ENCODE measurements around the gene CCNL2.
"Not testable (repeated sequence)": the region's sequence is repeated elsewhere in the genome, so short reads cannot be mapped to it uniquely, and the experiment has no call there.

CCNL2 gene

DNA sequence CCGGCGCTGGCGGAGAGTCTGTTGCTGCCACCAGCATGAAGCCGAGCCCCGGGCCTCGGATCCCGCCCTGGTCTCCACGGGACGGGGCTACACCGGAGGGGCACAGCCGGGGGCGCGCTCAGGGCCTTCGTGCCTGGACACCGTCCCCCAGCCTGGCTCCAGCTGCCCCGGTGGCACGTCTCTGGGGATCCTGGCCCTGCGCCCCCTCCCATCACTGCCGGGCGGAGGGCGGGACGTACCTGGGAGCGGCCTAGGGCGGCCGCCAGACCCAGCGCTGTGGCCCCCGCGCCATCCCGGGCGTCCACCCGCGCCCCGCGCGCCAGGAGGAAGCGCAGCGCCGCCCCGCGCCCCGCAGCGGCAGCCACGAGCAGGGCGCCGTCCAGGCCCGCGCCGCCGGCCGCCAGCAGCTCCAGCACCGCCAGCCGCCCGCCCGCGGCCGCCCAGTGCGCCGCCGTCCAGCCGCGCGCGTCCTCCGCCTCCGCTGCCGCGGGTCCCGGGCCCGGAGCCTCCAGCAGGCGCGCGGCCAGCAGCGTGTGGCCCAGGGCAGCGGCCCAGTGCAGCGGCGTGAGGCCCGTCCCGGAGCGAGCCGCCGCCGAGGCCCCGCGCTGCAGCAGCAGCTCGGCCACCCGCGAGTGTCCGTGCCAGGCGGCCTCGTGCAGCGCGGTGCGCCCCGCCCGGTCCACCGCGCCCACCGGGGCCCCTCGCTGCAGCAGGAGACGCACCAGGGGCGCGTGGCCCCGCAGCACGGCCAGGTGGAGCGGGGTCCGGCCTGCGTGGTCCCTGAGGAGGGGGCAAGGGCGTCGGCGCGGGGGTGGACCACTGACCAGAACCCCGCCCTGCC lies 20.9 kb upstream of the CCNL2 start:
- peak; percentile 65 for DNase-seq (ENCODE audit: low spot score)

DNA sequence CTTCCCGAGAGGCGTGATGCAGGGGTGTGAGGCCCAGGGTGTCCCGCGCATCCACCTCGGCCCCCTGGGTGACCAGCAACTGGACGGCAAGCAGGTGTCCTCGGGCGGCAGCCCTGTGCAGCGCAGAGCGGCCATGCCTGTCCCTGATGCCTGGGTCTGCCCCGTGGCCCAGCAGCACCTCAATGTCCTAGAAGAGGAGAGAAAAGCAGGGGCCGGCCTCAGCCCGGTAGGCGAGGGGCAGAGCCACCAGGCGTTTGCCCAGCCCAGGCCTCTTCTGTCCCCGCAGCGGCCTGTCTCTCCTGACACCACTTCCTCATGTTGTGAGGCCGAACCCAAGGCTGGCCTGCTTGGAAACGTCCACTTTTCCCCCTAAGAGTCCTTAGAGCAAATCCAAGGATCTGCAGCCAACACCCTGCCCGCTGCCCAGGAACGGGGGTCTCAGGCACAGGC lies 20.3 kb upstream of the CCNL2 start:
- DNase-seq (ENCODE audit: low spot score) = peak; percentile 50

DNA sequence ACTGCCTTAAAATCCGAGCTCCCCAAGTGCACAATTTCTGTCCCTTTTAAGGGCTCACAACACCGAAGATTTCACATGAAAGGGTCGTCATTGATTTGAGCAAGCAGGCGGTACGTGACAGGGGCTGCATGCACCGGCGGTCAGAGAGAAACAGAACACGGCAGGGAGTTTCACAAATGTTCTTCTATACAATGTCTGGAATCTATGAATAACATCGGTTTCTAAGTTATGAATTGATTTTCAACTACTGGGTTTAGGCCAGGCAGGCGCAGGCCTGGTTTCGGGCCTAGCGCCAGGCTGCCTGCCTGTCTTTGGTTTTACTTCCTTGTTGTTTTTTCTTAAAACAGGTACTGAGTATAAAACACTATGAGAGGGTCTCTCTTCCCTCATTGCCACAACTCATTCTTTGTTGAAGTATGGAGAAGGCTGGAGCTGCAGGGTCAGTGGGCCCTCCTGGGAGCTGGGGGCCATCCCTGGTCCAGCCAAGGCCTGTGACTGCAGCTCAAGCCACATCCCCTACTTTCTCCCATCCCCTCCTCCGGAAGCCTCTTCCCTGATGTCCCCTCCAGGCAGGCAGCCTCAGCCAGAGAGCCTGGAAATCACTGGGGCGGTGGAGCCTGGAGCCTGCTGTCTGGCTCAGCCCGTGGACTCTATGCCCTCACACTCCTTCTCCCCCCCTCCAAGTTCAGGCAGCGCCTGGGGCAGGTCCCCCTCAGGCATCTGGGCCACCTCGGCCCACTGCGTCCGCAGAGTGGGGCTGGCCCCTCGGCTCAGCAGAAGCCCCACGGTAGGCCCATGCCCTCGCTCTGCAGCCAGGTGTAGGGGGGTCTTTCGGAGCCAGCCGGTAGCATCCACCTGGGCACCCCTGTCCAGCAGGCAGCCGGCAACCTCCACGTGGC lies 19.6 kb upstream of the CCNL2 start:
- DNase-seq (ENCODE audit: low spot score) = peak; percentile 62

DNA sequence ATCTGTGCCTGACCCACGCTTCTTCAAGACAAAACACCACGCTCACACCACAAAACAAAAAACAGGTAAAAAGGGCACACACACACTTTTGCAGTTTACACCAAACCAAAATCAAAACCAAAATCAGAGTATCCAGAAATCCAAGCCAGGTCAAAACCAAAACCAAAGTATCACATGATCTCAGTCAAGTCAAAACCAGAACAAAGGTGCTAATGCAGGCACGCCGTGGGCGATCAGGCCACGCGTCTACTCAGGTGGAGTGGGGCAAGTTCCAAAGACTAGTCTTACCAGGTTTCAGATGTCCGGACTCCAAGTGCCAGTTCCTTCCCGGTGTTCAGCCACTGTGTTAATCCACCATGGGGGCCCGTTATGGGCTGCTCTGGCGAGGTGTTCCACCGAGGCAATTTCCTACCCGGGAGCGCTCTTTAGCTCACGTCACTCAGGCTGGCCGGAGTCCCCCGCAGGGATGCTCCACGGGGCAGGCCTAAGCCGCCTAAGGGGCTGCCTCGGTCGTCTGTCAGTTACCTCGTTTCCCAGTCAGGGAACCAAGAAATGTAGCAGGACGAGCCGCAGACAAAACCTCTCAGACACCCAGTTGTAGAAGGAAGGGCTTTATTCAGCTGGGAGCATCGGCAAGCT lies 18.8 kb upstream of the CCNL2 start:
- DNase-seq (ENCODE audit: low spot score) = peak; percentile 33

DNA sequence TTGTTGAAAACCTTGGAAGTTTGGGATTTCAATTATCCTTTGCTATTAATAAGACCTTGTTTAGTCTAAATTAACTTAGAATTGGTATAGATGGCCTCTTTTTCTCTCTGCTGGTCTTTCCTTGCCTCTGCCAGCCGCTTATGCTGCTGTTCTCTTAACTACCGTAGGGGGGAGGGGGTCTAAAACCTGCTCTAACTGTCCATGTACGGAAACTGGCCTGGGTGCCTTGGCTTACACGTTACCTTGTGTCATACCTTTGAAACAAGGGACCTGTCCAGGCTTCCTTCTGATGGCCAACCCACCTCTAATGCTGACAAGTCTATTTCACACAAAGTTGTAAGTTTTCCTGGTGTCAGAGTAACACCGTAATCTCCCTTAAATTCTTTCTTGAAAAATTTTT lies 18.3 kb upstream of the CCNL2 start:
- not testable (repeated sequence) for DNase-seq (ENCODE audit: low spot score)

DNA sequence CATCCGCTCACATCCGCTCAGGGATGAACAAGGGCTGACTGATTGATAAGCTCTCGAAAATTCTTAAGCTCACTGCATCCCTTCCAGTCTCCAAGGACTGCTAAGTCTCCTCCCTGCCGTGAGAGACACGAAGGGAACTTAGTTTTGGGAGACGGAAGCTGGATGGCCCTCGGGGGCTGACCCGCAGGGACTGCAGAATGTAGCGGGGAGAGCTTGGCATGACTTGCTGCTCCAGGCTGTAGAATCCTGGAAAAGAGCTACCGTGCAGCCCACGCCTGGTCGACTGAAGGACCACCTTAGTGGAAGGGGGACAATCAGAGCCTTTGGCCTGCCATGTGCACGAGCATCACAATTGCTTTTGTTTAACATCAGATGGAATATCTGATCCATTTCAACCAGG lies 16.6 kb upstream of the CCNL2 start:
- peak; percentile 41 for DNase-seq (ENCODE audit: low spot score)

DNA sequence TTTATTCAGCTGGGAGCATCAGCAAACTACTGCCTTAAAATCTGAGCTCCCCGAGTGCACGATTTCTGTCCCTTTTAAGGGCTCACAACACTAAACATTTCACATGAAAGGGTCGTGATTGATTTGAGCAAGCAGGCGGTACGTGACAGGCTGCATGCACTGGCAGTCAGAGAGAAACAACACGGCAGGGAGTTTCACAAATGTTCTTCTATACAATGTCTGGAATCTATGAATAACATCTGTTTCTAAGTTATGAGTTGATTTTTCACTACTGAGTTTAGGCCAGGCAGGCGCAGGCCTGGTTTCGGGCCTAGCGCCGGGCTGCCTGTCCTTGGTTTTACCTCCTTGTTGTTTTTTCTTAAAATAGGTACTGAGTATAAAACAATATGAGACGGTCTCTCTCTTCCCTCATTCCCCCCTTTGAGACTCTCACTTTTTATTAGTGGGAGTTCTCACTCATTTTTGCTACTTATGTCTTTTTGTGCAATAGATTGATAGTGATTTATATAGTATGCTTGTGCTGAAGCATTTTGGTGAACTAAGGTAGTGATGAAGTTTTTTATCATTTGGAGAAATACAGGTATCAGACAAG lies 13.3 kb upstream of the CCNL2 start:
- DNase-seq (ENCODE audit: low spot score) = not testable (repeated sequence)

DNA sequence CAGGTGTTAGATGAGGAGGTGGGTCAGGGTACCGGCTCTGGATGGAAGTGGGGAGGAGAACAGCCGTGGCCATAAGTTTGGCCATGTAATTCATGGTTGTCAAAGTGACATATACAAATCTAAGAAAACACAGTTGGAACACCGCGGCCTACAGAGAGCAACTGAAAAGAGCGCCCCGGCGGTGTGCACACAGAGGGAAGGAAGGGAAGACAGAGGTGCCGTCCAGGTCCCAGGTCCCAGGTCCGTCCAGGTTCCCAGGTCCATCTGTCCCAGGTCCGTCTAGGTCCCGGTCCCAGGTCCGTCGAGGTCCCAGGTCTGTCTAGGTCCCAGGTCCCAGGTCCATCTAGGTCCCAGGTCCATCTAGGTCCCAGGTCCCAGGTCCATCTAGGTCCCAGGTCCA lies 12.5 kb upstream of the CCNL2 start:
- DNase-seq (ENCODE audit: low spot score) = no peak

DNA sequence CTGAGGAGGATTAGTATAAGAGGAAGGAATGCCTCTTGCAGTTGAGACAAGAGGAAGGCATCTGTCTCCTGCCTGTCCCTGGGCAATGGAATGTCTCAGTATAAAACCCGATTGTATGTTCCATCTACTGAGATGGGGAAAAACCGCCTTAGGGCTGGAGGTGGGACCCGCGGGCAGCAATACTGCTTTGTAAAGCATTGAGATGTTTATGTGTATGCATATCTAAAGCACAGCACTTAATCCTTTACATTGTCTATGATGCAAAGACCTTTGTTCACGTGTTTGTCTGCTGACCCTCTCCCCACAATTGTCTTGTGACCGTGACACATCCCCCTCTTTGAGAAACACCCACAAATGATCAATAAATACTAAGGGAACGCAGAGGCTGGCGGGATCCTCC lies 11.1 kb upstream of the CCNL2 start:
- DNase-seq (ENCODE audit: low spot score) = not testable (repeated sequence)

DNA sequence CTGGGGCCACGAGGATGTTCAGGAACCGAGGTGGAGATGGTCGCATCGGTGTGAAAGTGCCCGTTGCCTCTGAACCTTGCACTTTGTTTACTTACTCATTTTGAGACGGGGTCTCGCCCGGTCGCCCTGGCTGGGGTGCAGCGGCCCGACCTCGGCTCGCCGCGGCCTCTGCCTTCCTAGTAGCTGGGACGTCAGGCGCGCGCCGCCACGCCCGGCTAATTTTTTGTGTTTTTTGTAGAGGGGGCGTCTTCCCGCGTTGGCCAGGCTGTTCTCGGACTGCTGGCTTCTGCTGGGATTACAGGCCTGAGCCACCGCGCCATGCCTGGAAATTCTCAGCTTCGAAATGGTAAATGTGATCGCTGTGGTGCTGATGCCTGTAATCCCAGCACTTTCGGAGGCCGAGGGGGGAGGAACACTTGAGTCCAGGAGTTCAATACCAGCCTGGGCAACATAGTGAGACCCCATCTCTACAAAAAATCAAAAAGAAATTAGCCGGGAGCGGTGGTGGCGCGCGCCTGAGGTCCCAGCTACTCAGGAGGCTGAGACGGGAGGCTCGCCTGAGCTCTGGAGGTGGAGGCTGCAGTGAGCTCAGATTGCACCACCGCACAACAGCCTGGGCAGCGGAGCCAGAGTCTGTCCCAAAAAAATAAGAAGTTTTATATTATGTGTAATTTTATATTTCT lies 8.6 kb upstream of the CCNL2 start:
- no peak for DNase-seq (ENCODE audit: low spot score)

DNA sequence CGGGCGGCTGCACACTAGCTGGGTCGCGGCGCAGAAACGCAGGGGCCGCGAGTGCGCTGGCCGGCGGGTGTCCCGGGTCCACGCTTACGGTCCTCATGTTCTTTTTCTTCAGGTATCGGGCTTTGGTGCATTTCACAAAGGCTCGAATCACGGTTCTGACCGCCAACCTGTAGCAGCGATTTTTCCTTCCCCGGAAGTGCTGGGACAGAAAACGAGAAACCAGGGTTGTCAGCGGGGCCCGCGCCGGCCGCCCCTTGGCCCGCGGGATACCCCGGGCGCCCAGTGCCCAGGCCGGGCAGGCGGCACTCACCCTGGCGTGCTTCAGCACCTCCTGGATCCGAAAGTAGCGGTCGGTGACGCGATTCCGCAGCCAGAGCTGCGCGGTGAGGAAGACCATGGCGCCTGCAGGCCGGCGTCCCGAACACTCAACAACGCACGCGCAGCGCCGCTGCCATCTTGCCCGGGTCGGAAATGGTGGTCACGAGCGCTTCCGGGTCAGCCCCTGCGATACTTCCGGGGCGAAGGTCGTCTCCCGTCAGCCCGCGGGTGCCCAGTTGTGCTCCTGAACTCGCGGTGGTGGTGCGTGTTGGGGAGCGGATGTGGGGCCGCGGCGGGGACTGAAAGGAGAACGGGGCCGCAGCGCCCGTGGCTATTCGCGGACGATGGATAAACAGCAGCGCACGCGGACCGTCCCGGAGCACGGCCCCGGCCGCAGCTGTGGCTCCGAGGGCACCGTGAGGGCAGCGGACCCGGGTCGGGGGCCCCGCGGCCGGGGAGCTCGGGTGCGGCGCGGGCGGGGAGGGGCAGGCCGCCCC lies 7.9 kb upstream of the CCNL2 start, which contains the start of gene MRPL20:
Gene MRPL20, minus strand, starts transcription at position 473 of the 815 bp plus-strand sequence. Its CDS starts 76 bp downstream, at position 397.
- DNase-seq (ENCODE audit: low spot score) = peak; percentile 93

DNA sequence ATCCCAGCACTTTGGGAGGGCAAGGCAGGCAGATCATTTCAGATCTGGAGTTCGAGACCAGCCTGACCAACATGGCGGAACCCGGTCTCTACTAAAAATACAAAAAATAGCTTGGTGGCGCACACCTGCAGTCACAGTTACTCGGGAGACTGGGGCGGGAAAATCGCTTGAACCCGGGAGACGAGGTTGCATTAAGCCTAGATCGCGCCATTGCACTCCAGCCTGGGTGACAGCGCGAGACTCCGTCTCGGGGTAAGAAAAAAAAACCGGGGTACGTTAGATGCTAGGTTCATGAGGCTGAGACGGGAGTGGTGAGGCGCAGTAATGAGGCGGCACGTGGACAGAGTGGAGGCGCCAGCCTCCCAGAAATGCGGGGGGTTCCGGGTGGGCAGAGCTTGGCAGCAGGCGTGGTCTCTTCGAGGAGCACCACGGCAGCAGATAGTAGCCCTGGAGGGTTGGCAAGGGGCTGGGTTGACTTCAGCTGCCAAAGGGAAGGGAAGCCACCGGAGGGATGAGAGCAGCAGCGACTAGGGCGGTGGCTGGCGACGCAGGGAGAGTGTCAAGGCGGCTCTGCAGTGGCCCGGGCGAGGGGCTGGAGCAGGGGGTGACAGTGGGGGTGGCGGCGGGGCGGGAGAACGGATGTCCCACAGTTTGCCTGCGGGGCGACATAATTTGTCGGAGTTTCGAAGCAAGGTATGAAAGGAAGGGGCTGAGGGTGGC lies 7.1 kb upstream of the CCNL2 start:
- no peak for DNase-seq (ENCODE audit: low spot score)

DNA sequence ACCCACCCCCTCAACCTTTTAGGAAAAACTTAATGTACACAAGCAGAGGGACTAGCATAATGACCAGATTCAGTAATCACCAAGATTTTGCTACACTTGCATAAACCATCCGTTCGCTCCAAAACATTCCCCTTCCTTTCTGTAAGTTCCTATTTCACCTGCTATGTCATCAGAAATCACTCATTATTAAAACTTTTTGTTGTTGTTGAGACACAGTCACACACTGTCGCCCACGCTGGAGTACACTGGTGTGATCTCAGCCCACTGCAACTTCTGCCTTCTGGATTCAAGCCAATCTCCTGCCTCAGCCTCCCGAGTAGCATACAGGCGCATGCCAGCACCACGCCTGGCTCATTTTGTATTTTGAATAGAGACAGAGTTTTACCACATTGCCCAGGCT lies 4.5 kb upstream of the CCNL2 start:
- DNase-seq (ENCODE audit: low spot score) = no peak

DNA sequence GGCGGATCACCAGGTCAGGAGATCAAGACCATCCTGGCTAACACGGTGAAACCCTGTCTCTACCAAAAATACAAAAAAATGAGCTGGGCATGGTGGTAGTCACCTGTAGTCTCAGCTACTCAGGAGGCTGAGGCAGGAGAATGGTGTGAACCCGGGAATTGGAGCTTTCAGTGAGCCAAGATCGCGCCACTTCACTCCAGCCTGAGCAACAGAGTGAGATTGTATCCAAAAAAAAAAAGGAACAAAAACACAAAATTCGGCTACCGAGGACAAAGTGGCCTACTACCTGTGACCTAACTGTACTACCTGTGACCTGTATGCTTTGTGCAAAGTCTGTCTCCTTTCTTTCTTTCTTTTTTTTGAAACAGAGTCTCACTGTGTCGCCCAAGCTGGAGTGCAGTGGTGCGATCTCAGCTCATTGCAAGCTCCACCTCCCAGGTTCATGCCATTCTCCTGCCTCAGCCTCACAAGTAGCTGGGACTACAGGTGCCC lies 3.8 kb upstream of the CCNL2 start:
- DNase-seq (ENCODE audit: low spot score) = not testable (repeated sequence)

DNA sequence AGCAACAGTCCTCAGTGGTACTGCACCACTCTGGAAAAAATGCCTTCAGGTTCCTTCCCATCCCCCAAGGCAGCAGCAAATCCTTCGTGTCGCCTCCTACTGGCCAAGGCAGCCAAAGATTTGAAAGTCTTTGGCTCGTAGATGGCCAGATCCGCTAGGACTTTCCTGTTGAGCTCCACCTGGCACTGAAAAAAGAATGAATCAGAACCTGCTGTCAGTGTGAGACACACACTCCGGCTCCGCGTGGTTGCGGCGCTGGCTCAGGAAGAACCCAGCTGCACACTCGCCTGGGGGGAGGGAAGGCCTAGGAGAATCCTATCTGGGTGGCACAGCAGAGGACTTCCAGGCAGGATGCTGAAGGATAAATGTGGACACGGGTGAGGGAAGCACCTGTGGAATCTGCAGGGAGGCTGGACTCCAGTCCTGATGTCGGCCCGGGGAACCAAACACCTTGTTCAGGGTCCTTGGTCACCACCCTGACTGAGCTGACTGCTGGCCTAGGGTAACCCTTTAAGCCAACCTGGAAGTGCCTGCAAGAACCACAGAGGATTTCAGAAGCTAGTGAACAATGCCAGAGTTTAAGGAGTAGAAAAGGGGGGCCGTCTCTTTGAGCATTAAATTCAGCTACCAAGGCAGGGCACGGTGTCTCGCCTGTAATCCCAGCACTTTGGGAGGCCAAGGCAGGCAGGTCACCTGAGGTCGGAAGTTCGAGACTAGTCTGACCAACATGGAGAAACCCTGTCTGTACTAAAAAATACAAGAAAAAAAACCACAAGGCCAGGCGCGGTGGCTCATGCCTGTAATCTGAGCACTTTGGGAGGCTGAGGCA lies 3.2 kb upstream of the CCNL2 start:
- no peak for DNase-seq (ENCODE audit: low spot score)

DNA sequence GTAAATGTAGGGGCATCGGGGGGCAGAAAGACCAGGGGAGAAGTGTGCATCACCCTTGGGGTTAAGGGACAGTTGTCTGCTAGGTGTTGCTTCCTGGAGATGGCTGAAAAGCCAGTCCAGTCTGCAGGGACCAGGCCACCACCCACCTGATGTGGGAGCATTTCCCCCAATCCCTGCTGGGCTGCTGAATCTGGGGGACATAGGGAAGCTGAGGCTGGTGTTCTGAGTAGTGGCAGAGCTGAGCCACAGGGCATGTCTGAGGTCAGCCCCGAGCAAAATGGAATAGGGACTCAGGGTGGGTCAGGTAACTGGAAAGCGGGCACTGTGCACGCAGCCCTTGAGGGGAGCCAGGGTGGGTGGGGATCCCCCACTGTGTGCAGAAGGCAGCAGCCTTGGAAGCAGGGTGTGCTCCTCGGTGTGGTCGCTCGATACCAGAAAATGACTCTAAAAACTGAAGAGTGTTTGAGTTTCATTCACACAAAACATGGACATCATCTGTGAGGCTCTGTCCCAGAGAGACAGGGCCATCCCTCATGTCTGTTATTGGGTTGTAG lies 2.4 kb upstream of the CCNL2 start:
- no peak for DNase-seq (ENCODE audit: low spot score)

DNA sequence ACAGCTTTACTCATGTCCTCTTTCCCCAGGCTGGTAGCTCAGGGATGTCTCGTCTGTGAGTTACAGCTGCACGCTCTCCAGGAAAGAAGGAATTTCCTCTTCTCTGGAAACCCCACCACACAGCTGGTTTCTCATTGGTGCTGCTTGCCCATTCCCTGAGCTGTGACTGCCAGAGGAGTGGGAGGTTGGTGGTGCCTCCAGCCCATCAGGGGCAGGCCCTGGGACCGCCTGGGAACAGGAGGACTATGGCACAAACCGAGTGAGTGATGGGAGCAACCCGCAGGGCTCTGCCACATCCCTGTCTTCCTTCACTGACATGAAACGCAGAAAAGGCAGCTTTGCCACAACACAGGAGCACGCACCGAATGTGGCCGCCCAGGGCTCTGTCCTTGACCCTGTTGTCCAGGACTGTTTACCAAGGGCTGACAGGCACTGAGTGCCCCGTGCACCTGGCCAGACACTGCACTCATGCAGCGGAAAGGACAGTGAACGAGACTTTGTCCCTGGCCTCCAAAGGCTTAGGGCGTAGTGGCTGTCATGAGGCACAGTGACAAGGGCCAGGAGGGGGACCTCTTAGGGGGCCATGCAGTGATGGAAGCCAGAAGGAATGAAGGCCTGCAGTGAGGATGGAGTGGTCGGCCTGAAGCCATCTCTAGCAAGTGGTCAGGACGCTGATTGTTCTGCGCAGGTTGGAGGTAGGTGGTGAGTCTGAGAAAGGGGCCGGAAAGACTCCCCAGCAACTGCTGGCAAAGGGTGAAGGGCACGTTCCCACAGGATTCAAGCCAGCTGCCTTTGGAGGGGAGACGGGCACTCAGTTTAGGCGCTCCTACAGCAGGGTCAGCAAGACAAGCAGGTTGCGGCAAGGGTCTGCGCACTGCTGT lies 1.7 kb upstream of the CCNL2 start:
- no peak for DNase-seq (ENCODE audit: low spot score)

Measured in left forelimb (tissue), 1 donor.